CD14-positive monocyte (primary cell): ENCODE results near the gene DUSP16. TPM values are rescaled to one million over a fixed set of nuclear protein-coding genes. Genes with fewer than 3 reads are reported as not detected.

ENCODE experiments used
- DNase-seq, 3 donors: peaks; one replicate each; pipeline ENCODE4 v3.0.0-alpha.2; 2011 to 2022
- H2AFZ ChIP-seq: 2 replicates; pipeline ENCODE4 v1.6.0; 2012; ENCODE audit warnings: mild to moderate bottlenecking, low read depth, low read length, inconsistent platforms; ENCODE audit not compliant: insufficient read depth, poor library complexity, severe bottlenecking
- H3K27ac ChIP-seq, 2 donors: 1 replicate in 1 of 2; 2 replicates in 1 of 2; pipeline ENCODE4 v1.5.1; 2012 to 2013; ENCODE audit warnings: low read length in 2 of 2, control low read depth in 1 of 2, inconsistent platforms in 1 of 2, low read depth in 1 of 2, mild to moderate bottlenecking in 1 of 2
- H3K27me3 ChIP-seq, 2 donors: one replicate each; pipeline versions ENCODE4 v1.6.0 to v1.6.1; 2011 to 2013; ENCODE audit warnings: low read length in 2 of 2; ENCODE audit not compliant: control insufficient read depth in 2 of 2, insufficient read depth in 2 of 2
- H3K36me3 ChIP-seq, 2 donors: replicated peaks in 1 of 2; 1 replicate in 1 of 2; 2 replicates in 1 of 2; pipeline versions ENCODE4 v1.5.1 to v1.6.1; 2012 to 2013; ENCODE audit warnings: low read length in 2 of 2, control low read depth in 1 of 2, inconsistent platforms in 1 of 2, mild to moderate bottlenecking in 1 of 2; ENCODE audit not compliant: insufficient read depth in 2 of 2, control insufficient read depth in 1 of 2
- H3K4me1 ChIP-seq, 2 donors: 1 replicate in 1 of 2; 2 replicates in 1 of 2; pipeline versions ENCODE4 v1.5.1 to v1.6.1; 2012 to 2013; ENCODE audit warnings: low read length in 2 of 2, control low read depth in 1 of 2, inconsistent platforms in 1 of 2, mild to moderate bottlenecking in 1 of 2, moderate library complexity in 1 of 2; ENCODE audit not compliant: insufficient read depth in 2 of 2, control insufficient read depth in 1 of 2
- H3K4me2 ChIP-seq: replicated peaks from 2 replicates; pipeline ENCODE3; 2012; ENCODE audit warnings: low read length, moderate library complexity, mild to moderate bottlenecking; ENCODE audit not compliant: poor library complexity, severe bottlenecking; ENCODE audit errors: extremely low read depth
- H3K4me3 ChIP-seq, 3 experiments: fragments of 200-600 bp in 1 of 3; sonication (generic) in 1 of 3; replicated peaks in 1 of 3; 1 replicate in 2 of 3; 2 replicates in 1 of 3; pipeline ENCODE4 v1.5.1; 2011 to 2013; ENCODE audit warnings: low read length in 3 of 3, mild to moderate bottlenecking in 3 of 3, control low read depth in 2 of 3, low read depth in 2 of 3, inconsistent platforms in 1 of 3, moderate library complexity in 1 of 3
- H3K79me2 ChIP-seq: 2 replicates; pipeline ENCODE4 v1.6.0; 2012; ENCODE audit warnings: mild to moderate bottlenecking, control low read depth, inconsistent platforms, low read length, moderate library complexity; ENCODE audit not compliant: insufficient read depth
- H3K9ac ChIP-seq: 2 replicates; pipeline ENCODE4 v1.6.0; 2017; ENCODE audit warnings: low read length, mild to moderate bottlenecking; ENCODE audit not compliant: insufficient read depth, poor library complexity, severe bottlenecking
- H3K9me3 ChIP-seq, 2 donors: replicated peaks in 1 of 2; 1 replicate in 1 of 2; 2 replicates in 1 of 2; pipeline versions ENCODE4 v1.5.1 to v1.6.1; 2012 to 2013; ENCODE audit warnings: low read length in 2 of 2, control low read depth in 1 of 2; ENCODE audit not compliant: control insufficient read depth in 1 of 2, insufficient read depth in 1 of 2
- H4K20me1 ChIP-seq: 2 replicates; pipeline ENCODE4 v1.6.0; 2012; ENCODE audit warnings: mild to moderate bottlenecking, low read length, control low read depth, moderate library complexity; ENCODE audit not compliant: insufficient read depth
- H3K27ac Mint-ChIP-seq, 7 donors: one replicate each; pipeline ENCODE4 v1.8.0; 2020; ENCODE audit warnings: mild to moderate bottlenecking in 7 of 7, mixed read lengths in 7 of 7, moderate library complexity in 6 of 7, inconsistent platforms in 2 of 7
- H3K27me3 Mint-ChIP-seq, 3 donors: one replicate each; pipeline ENCODE4 v1.8.0; 2021 to 2022; ENCODE audit warnings: low read depth in 3 of 3, mild to moderate bottlenecking in 3 of 3, mixed read lengths in 3 of 3, moderate library complexity in 3 of 3, inconsistent platforms in 1 of 3
- H3K36me3 Mint-ChIP-seq, 2 donors: one replicate each; pipeline ENCODE4 v1.8.0; 2020; ENCODE audit warnings: mixed read lengths in 2 of 2, inconsistent platforms in 1 of 2, mild to moderate bottlenecking in 1 of 2
- H3K4me1 Mint-ChIP-seq: one replicate; pipeline ENCODE4 v1.8.0; 2020; ENCODE audit warnings: mild to moderate bottlenecking, mixed read lengths
- H3K4me3 Mint-ChIP-seq, 2 donors: one replicate each; pipeline ENCODE4 v1.8.0; 2020; ENCODE audit warnings: mild to moderate bottlenecking in 2 of 2, mixed read lengths in 2 of 2, moderate library complexity in 1 of 2
- H3K9me3 Mint-ChIP-seq, 7 donors: one replicate each; pipeline ENCODE4 v1.8.0; 2020 to 2022; ENCODE audit warnings: mixed read lengths in 7 of 7, mild to moderate bottlenecking in 6 of 7, moderate library complexity in 6 of 7, inconsistent platforms in 2 of 7
- CTCF ChIP-seq: fragments of 200-600 bp; IDR thresholded peaks from one replicate; pipeline ENCODE4 v1.8.0; 2022; ENCODE audit warnings: antibody characterized with exemption, mild to moderate bottlenecking
- WGBS: methylation state at CpG from one replicate; pipeline ENCODE4 v1.1.5; 2013; ENCODE audit warnings: missing lambda C conversion rate; ENCODE audit not compliant: insufficient coverage; 5-methylcytosine and 5-hydroxymethylcytosine counted together
- intact Hi-C, 2 donors: fragments of 100-400 bp; cut with micrococcal nuclease; formaldehyde crosslinking; loops; one replicate each; pipeline versions ENCODE4 v1.15.0 to v1.15.1; 2023
- polyA plus RNA-seq, 3 donors: library from polyadenylated mRNA; depleted of rRNA in 1 of 3; unstranded in 2 of 3; stranded (reverse) in 1 of 3; fragments of 300-500 nt in 2 of 3; fragments of >200 nt in 1 of 3; fragmentation: Illumina TruSeq in 2 of 3; gene quantifications; 1 replicate in 2 of 3; 2 replicates in 1 of 3; pipeline ENCODE4 v1.2.3, GENCODE V29; 2012 to 2021

DUSP16 gene
- polyA plus RNA-seq, 3 donors = 0.04 to 0.46 (median 0.27) TPM

- H3K9me3 Mint-ChIP-seq = no peaks in the 10 kb centered on the region
- no peak for TF ChIP-seq CTCF
- no peaks in the 10 kb centered on the region for H3K27me3 ChIP-seq
Observed at GRCh38 chr12:12546314-12546772, 16.3 kb downstream of the DUSP16 start.

DNA sequence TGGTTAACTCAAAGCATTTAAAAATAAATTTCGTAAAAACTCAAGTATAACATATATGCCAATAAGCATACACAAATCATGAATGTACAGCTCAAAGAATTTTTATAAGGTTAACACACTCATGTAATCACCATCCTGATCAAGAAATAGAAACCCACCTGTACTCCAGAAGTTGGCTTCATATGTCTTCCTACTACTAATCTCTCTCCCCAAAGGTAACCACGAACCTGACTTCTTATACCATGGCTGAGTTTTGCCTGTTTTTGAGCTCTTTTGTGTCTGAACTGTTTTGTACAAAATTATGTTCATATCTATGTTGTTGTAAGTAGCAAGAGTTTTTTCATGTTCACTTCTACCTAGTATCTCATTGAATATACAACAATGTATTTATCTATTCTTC is 18.7 kb downstream of the DUSP16 start:
- Mint-ChIP-seq H3K36me3 (no peaks in the 10 kb centered on the region), H3K27ac (no peak overlapping the region), H3K4me3 (no peak overlapping the region), H3K27me3 (peaks cover 1 to 2% (median 1%) of the 10 kb centered on the region in 3 donors), H3K4me1 (peaks cover 6% of the 10 kb centered on the region), H3K9me3 (peaks cover 0 to 4% (median 0%) of the 10 kb centered on the region in 7 donors)
- Histone ChIP-seq H3K79me2 (no peaks in the 10 kb centered on the region), H3K36me3 (no peaks in the 10 kb centered on the region), H4K20me1 (no peaks in the 10 kb centered on the region), H2AFZ (no peak overlapping the region), H3K4me3 (no peak overlapping the region), H3K9me3 (no peaks in the 10 kb centered on the region), H3K9ac (no peak overlapping the region), H3K4me1 (peaks cover 0 to 4% of the 10 kb centered on the region in 2 donors), H3K27ac (no peak overlapping the region), H3K27me3 (no peaks in the 10 kb centered on the region), H3K4me2 (no peak overlapping the region)
- intact Hi-C loops = no loop called here
- 80% methylated on average over 1 of the region's 2 CpGs for WGBS
- no peak for TF ChIP-seq CTCF
- DNase-seq = no peak

More at GRCh38 chr12:12546314-12546772, 16.3 kb downstream of the DUSP16 start:
- Mint-ChIP-seq H3K4me3 (no peak overlapping the region), H3K27ac (no peak overlapping the region), H3K36me3 (no peaks in the 10 kb centered on the region), H3K27me3 (peaks cover 0 to 3% (median 0%) of the 10 kb centered on the region in 3 donors), H3K4me1 (peaks cover 2% of the 10 kb centered on the region)
- Histone ChIP-seq H3K9ac (no peak overlapping the region), H3K36me3 (no peaks in the 10 kb centered on the region), H3K4me1 (no peaks in the 10 kb centered on the region), H2AFZ (no peak overlapping the region), H3K4me3 (no peak overlapping the region), H3K79me2 (no peaks in the 10 kb centered on the region), H3K4me2 (no peak overlapping the region), H4K20me1 (no peaks in the 10 kb centered on the region), H3K27ac (no peak overlapping the region), H3K9me3 (no peaks in the 10 kb centered on the region)
- DNase-seq = no peak
- intact Hi-C loops = no loop called here
- WGBS = no CpG with 5 or more reads among the region's 1 CpG
